Neuronal stem cell (in vitro differentiated cells): ENCODE results near the gene SORCS1.

ENCODE experiments used
- DNase-seq: peaks from one replicate; pipeline ENCODE4 v3.0.0-alpha.2; 2013; ENCODE audit warnings: low spot score
- H2AFZ ChIP-seq: one replicate; pipeline ENCODE4 v1.6.1; 2013; ENCODE audit warnings: mild to moderate bottlenecking, low read length, inconsistent platforms
- H2AK5ac ChIP-seq: 2 replicates; pipeline ENCODE4 v1.6.1; 2013; ENCODE audit warnings: low read depth, mild to moderate bottlenecking, inconsistent platforms, low read length, moderate library complexity, mixed read lengths
- H2BK120ac ChIP-seq: 2 replicates; pipeline ENCODE4 v1.6.1; 2013; ENCODE audit warnings: low read depth, mild to moderate bottlenecking, inconsistent platforms, low read length, moderate library complexity, mixed read lengths
- H2BK12ac ChIP-seq: one replicate; pipeline ENCODE4 v1.6.1; 2013; ENCODE audit warnings: low read length, inconsistent platforms
- H2BK15ac ChIP-seq: 2 replicates; pipeline ENCODE4 v1.6.1; 2013; ENCODE audit warnings: mild to moderate bottlenecking, low read length, inconsistent platforms, mixed read lengths
- H2BK5ac ChIP-seq: one replicate; pipeline ENCODE4 v1.6.1; 2013; ENCODE audit warnings: inconsistent platforms, mild to moderate bottlenecking, low read length, moderate library complexity
- H3K14ac ChIP-seq: one replicate; pipeline ENCODE4 v1.6.1; 2013; ENCODE audit warnings: low read length, inconsistent platforms
- H3K18ac ChIP-seq: 2 replicates; pipeline ENCODE4 v1.6.1; 2013; ENCODE audit warnings: low read length, inconsistent platforms
- H3K23ac ChIP-seq: 2 replicates; pipeline ENCODE4 v1.6.1; 2013; ENCODE audit warnings: low read depth, mild to moderate bottlenecking, mixed read lengths, low read length, inconsistent platforms; ENCODE audit not compliant: poor library complexity
- H3K27ac ChIP-seq: replicated peaks from 3 replicates; pipeline ENCODE4 v1.5.1; 2013; ENCODE audit warnings: low read length, inconsistent platforms
- H3K27me3 ChIP-seq, 3 experiments: 2 replicates each; pipeline ENCODE4 v1.6.1; 2013; ENCODE audit warnings: low read length in 3 of 3, mild to moderate bottlenecking in 2 of 3, inconsistent platforms in 1 of 3, low read depth in 1 of 3, mixed read lengths in 1 of 3, moderate library complexity in 1 of 3; ENCODE audit not compliant: control insufficient read depth in 3 of 3, insufficient read depth in 3 of 3
- H3K36me3 ChIP-seq, 2 donors: replicated peaks in 1 of 2; 2 replicates each; pipeline ENCODE4 v1.6.1; 2013; ENCODE audit warnings: low read length in 2 of 2; ENCODE audit not compliant: control insufficient read depth in 2 of 2, insufficient read depth in 2 of 2
- H3K4ac ChIP-seq: 2 replicates; pipeline ENCODE4 v1.6.1; 2013; ENCODE audit warnings: inconsistent platforms, mild to moderate bottlenecking, low read length, moderate library complexity
- H3K4me1 ChIP-seq, 2 donors: 1 replicate in 1 of 2; 2 replicates in 1 of 2; pipeline ENCODE4 v1.6.1; 2013; ENCODE audit warnings: low read length in 2 of 2, low read depth in 1 of 2; ENCODE audit not compliant: control insufficient read depth in 2 of 2, insufficient read depth in 1 of 2
- H3K4me2 ChIP-seq: one replicate; pipeline ENCODE4 v1.6.1; 2013; ENCODE audit warnings: mild to moderate bottlenecking, low read length, inconsistent platforms; ENCODE audit not compliant: insufficient read depth, poor library complexity, severe bottlenecking
- H3K4me3 ChIP-seq, 2 donors: 2 replicates each; pipeline ENCODE4 v1.5.1; 2013; ENCODE audit warnings: low read length in 2 of 2, mild to moderate bottlenecking in 2 of 2, inconsistent platforms in 1 of 2, moderate library complexity in 1 of 2
- H3K79me1 ChIP-seq: one replicate; pipeline ENCODE4 v1.6.1; 2013; ENCODE audit warnings: low read depth, mild to moderate bottlenecking, inconsistent platforms, low read length, moderate library complexity
- H3K9ac ChIP-seq: one replicate; pipeline ENCODE4 v1.6.1; 2013; ENCODE audit warnings: mild to moderate bottlenecking, low read depth, low read length, inconsistent platforms; ENCODE audit not compliant: poor library complexity
- H3K9me3 ChIP-seq, 2 donors: replicated peaks in 1 of 2; 2 replicates each; pipeline versions ENCODE3 to v1.6.1; 2013; ENCODE audit warnings: low read length in 2 of 2, mild to moderate bottlenecking in 2 of 2, inconsistent platforms in 1 of 2, low read depth in 1 of 2, mixed read lengths in 1 of 2, moderate library complexity in 1 of 2; ENCODE audit not compliant: control insufficient read depth in 2 of 2, insufficient read depth in 1 of 2
- H4K8ac ChIP-seq: one replicate; pipeline ENCODE4 v1.6.1; 2013; ENCODE audit warnings: low read depth, mild to moderate bottlenecking, inconsistent platforms, low read length, moderate library complexity
- H4K91ac ChIP-seq: one replicate; pipeline ENCODE4 v1.6.1; 2013; ENCODE audit warnings: low read length, low read depth, mild to moderate bottlenecking, inconsistent platforms; ENCODE audit not compliant: poor library complexity
- WGBS, 2 donors: extraction: QIAGEN DNeasy Blood & Tissue Kit; methylation state at CpG; one replicate each; pipeline ENCODE4 v1.1.7; 2013; ENCODE audit warnings: missing lambda C conversion rate in 2 of 2, mixed read lengths in 1 of 2; ENCODE audit not compliant: insufficient read length in 2 of 2, insufficient replicate concordance in 1 of 2; ENCODE audit errors: extremely low coverage in 2 of 2; 5-methylcytosine and 5-hydroxymethylcytosine counted together

Gene SORCS1

DNA sequence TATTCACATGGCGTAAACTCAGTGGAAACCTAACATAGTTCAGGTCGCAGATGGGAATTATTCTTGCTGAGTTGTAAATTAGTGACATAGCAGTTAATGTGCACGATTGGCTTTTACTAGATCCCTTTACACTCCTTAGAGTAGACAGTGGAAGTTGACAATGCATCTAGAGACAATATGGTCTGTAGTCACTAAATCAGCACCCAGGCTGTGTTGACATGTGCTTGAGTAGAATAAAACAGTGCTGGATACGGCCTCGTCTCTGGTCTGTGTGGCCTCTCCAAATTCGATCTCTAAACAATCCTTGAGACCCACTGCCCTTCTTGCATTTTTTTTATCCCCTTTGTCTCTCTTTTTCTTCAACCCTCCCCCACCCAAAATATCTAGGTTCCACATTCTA is 615.7 kb downstream of the SORCS1 start:
- Histone ChIP-seq H2AFZ (no peak overlapping the region), H2BK5ac (no peak overlapping the region), H2BK12ac (no peak overlapping the region), H3K23ac (no peak overlapping the region), H3K9ac (no peak overlapping the region), H2BK120ac (no peak overlapping the region), H2AK5ac (no peak overlapping the region), H2BK15ac (no peak overlapping the region), H3K36me3 (no peaks in the 10 kb centered on the region), H3K27ac (no peak overlapping the region), H3K4me1 (no peaks in the 10 kb centered on the region), H4K91ac (no peak overlapping the region), H3K18ac (no peak overlapping the region), H3K27me3 (no peaks in the 10 kb centered on the region), H3K4ac (no peak overlapping the region), H3K9me3 (no peaks in the 10 kb centered on the region), H3K4me2 (no peak overlapping the region), H3K79me1 (no peaks in the 10 kb centered on the region), H4K8ac (no peak overlapping the region), H3K14ac (no peak overlapping the region), H3K4me3 (no peak overlapping the region)
- WGBS, 2 donors: no CpG with 5 or more reads among the region's 6 CpGs
- no peak for DNase-seq

DNA sequence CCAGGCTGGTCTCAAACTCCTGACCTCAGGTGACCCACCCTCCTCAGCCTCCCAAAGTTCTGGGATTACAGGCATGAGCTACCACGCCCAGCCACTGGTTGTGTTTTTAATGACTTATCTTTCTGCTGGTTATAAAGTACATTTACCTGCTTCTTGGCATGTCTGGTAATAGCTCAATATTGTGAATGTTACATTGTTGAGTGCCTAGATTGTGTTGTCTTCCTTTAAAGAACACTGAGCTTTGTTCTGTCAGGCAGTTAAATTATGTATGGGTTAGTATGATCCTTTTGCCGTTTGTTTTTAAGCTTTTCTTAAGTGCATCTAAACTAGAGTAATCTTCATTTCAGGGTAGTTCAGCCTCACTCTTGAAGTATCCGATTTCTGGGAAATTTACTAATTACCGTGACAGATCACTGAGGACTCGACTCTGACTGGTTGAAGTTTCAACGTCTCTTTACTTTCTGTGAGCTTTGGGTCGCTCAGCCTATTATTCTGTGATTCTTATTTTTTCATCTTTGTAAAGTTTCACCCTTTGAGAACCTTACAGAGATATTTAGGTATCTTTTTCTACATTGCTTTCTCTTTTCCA is 617.4 kb downstream of the SORCS1 start:
- no peaks in the 10 kb centered on the region for H3K79me1 ChIP-seq

DNA sequence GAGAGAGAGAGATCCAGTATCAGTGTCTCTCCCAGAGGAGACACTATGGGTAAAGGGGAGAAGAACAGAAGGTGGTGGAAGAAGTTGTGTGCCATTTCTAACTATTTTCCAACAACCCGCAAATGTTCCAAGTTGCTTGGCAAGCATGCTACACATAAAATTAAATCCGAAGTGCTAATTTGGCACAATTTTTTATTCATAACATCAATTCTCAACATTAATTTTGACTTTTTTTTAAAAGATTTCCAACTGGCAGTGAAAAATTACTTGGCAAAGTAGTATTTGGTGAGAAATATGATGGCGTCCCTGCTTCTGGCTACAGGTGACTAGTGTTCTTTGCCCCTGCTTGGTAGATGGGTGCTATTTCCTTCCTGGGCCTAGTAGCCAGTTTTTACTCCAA is 622.0 kb downstream of the SORCS1 start:
- no peak overlapping the region for H4K8ac ChIP-seq
- H3K4me3 ChIP-seq: no peak overlapping the region
- H3K36me3 ChIP-seq: no peaks in the 10 kb centered on the region
- no peak overlapping the region for H2AK5ac ChIP-seq
- H3K9ac ChIP-seq: no peak overlapping the region
- H2BK120ac ChIP-seq: no peak overlapping the region
- no peaks in the 10 kb centered on the region for H3K27me3 ChIP-seq
- no peak overlapping the region for H2AFZ ChIP-seq
- H3K14ac ChIP-seq: no peak overlapping the region
- H3K4ac ChIP-seq: no peak overlapping the region
- no peak overlapping the region for H3K4me2 ChIP-seq
- DNase-seq: no peak
- no peak overlapping the region for H3K27ac ChIP-seq
- no peaks in the 10 kb centered on the region for H3K79me1 ChIP-seq
- H3K4me1 ChIP-seq: no peaks in the 10 kb centered on the region
- WGBS, 2 donors: no CpG with 5 or more reads among the region's 3 CpGs
- H3K23ac ChIP-seq: no peak overlapping the region
- H2BK15ac ChIP-seq: no peak overlapping the region
- H3K18ac ChIP-seq: no peak overlapping the region
- no peak overlapping the region for H4K91ac ChIP-seq
- H2BK5ac ChIP-seq: no peak overlapping the region
- H3K9me3 ChIP-seq: no peaks in the 10 kb centered on the region
- H2BK12ac ChIP-seq: no peak overlapping the region

More for the DNA sequence above, 617.4 kb downstream of the SORCS1 start:
- Histone ChIP-seq H3K36me3 (no peaks in the 10 kb centered on the region), H4K8ac (no peak overlapping the region), H3K27ac (no peak overlapping the region), H2BK15ac (no peak overlapping the region), H3K4me1 (no peaks in the 10 kb centered on the region), H3K4me2 (no peak overlapping the region), H2BK5ac (no peak overlapping the region), H3K18ac (no peak overlapping the region), H3K23ac (no peak overlapping the region), H3K27me3 (no peaks in the 10 kb centered on the region), H2AK5ac (no peak overlapping the region), H2BK12ac (no peak overlapping the region), H2AFZ (no peak overlapping the region), H4K91ac (no peak overlapping the region), H3K9me3 (no peaks in the 10 kb centered on the region), H3K4ac (no peak overlapping the region), H2BK120ac (no peak overlapping the region), H3K14ac (no peak overlapping the region), H3K9ac (no peak overlapping the region), H3K4me3 (no peak overlapping the region)
- whole genome bisulfite sequencing, 2 donors: no CpG with 5 or more reads among the region's 7 CpGs
- no peak for DNase-seq

DNA sequence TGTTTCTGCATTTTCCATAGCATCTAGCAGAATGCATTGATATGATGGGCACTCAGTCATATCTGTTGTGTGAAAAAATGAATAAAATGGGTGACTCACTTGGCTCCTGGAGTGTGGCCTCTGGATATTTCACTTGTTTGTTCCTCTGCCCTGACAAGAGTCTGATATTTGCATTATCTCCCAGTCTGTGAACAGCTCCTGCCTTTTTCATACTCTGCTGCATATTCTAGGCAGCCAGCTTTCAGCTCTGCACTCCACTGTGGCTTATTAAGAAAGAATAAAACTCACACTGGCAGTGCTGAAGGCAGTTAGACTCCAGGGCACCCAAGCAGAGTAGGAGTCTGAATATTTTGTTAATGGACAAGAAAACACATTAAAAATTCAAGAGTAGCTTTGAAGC is 623.9 kb downstream of the SORCS1 start:
- Histone ChIP-seq H3K27ac (no peak overlapping the region), H4K8ac (no peak overlapping the region), H2AFZ (no peak overlapping the region), H3K4me2 (no peak overlapping the region), H2AK5ac (no peak overlapping the region), H3K9ac (no peak overlapping the region), H2BK120ac (no peak overlapping the region), H3K14ac (no peak overlapping the region), H3K4me1 (no peaks in the 10 kb centered on the region), H2BK15ac (no peak overlapping the region), H3K4me3 (no peak overlapping the region), H3K23ac (no peak overlapping the region), H3K79me1 (no peaks in the 10 kb centered on the region), H3K4ac (no peak overlapping the region), H3K36me3 (no peaks in the 10 kb centered on the region), H3K18ac (no peak overlapping the region), H4K91ac (no peak overlapping the region), H3K9me3 (no peaks in the 10 kb centered on the region), H2BK12ac (no peak overlapping the region), H2BK5ac (no peak overlapping the region), H3K27me3 (no peaks in the 10 kb centered on the region)
- DNase-seq: no peak
